ENCODE results near the gene PHACTR3.

Gene PHACTR3

DNA sequence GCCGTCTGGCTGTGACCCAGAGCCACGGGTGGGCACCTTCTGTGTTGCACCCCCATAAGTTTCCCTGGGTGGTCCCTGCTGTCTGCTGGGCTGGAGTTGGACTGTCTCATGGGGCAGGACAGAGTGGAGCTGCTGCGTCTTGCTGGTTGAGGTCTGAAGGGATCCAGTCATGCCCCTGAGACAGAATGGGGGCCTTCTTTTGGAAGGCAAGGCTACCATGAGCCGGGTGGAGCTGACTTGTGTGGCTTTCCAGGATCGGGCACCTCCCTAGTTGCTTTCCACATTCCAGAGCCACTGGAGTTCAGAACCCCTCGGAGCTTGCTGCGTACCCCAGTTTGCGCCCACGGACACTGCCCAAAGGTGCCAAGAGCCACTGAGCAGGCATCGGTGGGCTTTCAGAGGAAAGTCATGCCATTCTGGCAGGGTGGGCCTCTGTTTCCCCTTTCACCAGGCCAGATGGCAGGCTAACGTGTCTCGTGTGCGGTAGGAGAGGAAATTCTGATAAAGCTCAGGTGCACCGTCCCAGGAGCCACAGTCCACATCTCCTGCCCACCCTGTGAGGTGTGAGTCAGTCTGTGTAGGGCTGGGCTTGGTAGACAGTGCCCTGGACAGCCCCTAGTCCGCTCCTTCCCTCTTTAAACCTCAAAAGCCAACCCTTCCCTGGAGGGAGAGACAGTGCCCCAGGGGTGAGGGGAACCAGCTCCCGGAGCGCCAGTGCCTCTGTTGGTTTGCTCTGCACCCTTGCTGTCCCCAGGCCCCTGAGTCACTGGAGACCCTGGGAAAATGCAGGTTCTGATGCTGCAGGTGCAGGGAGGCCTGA lies 203.8 kb downstream of the PHACTR3 start:
- Histone ChIP-seq H3F3A (ENCODE audit: insufficient read depth, low read length) (no peaks in the 10 kb centered on the region), H3K4me3 (ENCODE audit: low read depth, low read length, poor library complexity, severe bottlenecking) (no peak overlapping the region), H3K36me3 (ENCODE audit: insufficient read depth, low read length) (no peaks in the 10 kb centered on the region), H3K4me2 (ENCODE audit: low read length) (no peak overlapping the region), H3K27me3 (ENCODE audit: insufficient read depth, low read length) (no peaks in the 10 kb centered on the region), H3K9me3 (ENCODE audit: low read length) (no peaks in the 10 kb centered on the region), H3K4me1 (ENCODE audit: insufficient read depth, low read length, severe bottlenecking) (no peaks in the 10 kb centered on the region), H3K27ac (ENCODE audit: low read depth, low read length, poor library complexity, severe bottlenecking) (no peak overlapping the region), H2AFZ (ENCODE audit: low read length) (no peak overlapping the region), H3K9me2 (ENCODE audit: low read depth, low read length) (no peaks in the 10 kb centered on the region), H4K20me1 (ENCODE audit: insufficient read depth, low read length) (no peaks in the 10 kb centered on the region), H3K79me2 (ENCODE audit: insufficient read depth, low read length) (no peaks in the 10 kb centered on the region), H3K9ac (ENCODE audit: low read length) (no peak overlapping the region)
- TF ChIP-seq CTCF (IDR thresholded peaks at IDR 0.05; ENCODE audit: low read length) (no peak), EZH2 (IDR thresholded peaks at IDR 0.05; ENCODE audit: borderline replicate concordance, low read length) (no peak)

GRCh38 chr20:59808729-59809381 lies 204.5 kb downstream of the PHACTR3 start:
- H4K20me1 ChIP-seq (ENCODE audit: insufficient read depth, low read length): no peaks in the 10 kb centered on the region
- no peaks in the 10 kb centered on the region; the same call in 1 of the 2 replicates for H3K27me3 ChIP-seq (ENCODE audit: insufficient read depth, low read length)
- H2AFZ ChIP-seq (ENCODE audit: low read length): no peak overlapping the region
- H3F3A ChIP-seq (ENCODE audit: insufficient read depth, low read length): no peaks in the 10 kb centered on the region
- no peak overlapping the region for H3K4me3 ChIP-seq (ENCODE audit: low read depth, low read length, poor library complexity, severe bottlenecking)
- H3K9me3 ChIP-seq (ENCODE audit: low read length): no peaks in the 10 kb centered on the region
- no peak overlapping the region for H3K27ac ChIP-seq (ENCODE audit: low read depth, low read length, poor library complexity, severe bottlenecking)
- TF ChIP-seq EZH2 (IDR thresholded peaks at IDR 0.05; ENCODE audit: borderline replicate concordance, low read length) (no peak), CTCF (IDR thresholded peaks at IDR 0.05; ENCODE audit: low read length) (no peak)
- H3K79me2 ChIP-seq (ENCODE audit: insufficient read depth, low read length): no peaks in the 10 kb centered on the region
- no peak overlapping the region for H3K4me2 ChIP-seq (ENCODE audit: low read length)
- no peaks in the 10 kb centered on the region for H3K4me1 ChIP-seq (ENCODE audit: insufficient read depth, low read length, severe bottlenecking)
- H3K36me3 ChIP-seq (ENCODE audit: insufficient read depth, low read length): no peaks in the 10 kb centered on the region
- H3K9me2 ChIP-seq (ENCODE audit: low read depth, low read length): no peaks in the 10 kb centered on the region
- H3K9ac ChIP-seq (ENCODE audit: low read length): no peak overlapping the region

GRCh38 chr20:59809630-59810448 lies 205.5 kb downstream of the PHACTR3 start:
- Histone ChIP-seq H3K9ac (ENCODE audit: low read length) (no peak overlapping the region), H3K79me2 (ENCODE audit: insufficient read depth, low read length) (no peaks in the 10 kb centered on the region), H3K4me1 (ENCODE audit: insufficient read depth, low read length, severe bottlenecking) (no peaks in the 10 kb centered on the region), H3K27me3 (ENCODE audit: insufficient read depth, low read length) (no peaks in the 10 kb centered on the region; the same call in 1 of the 2 replicates), H2AFZ (ENCODE audit: low read length) (no peak overlapping the region), H3K36me3 (ENCODE audit: insufficient read depth, low read length) (no peaks in the 10 kb centered on the region), H3K4me3 (ENCODE audit: low read depth, low read length, poor library complexity, severe bottlenecking) (no peak overlapping the region), H3K4me2 (ENCODE audit: low read length) (no peak overlapping the region), H3K9me3 (ENCODE audit: low read length) (no peaks in the 10 kb centered on the region), H3K27ac (ENCODE audit: low read depth, low read length, poor library complexity, severe bottlenecking) (no peak overlapping the region), H3F3A (ENCODE audit: insufficient read depth, low read length) (no peaks in the 10 kb centered on the region), H4K20me1 (ENCODE audit: insufficient read depth, low read length) (no peaks in the 10 kb centered on the region), H3K9me2 (ENCODE audit: low read depth, low read length) (no peaks in the 10 kb centered on the region)
- no peak for TF ChIP-seq CTCF (IDR thresholded peaks at IDR 0.05; ENCODE audit: low read length)
- TF ChIP-seq EZH2 (IDR thresholded peaks at IDR 0.05; ENCODE audit: borderline replicate concordance, low read length): no peak

Data from OCI-LY1 (cell line).